Stomach (tissue), 4 donors: ENCODE measurements around the gene ZBTB46.

Experiments
- EP300 ChIP-seq: sonication (generic); formaldehyde crosslinking; IDR thresholded peaks from one replicate; pipeline ENCODE4 v1.6.1; 2017; ENCODE audit warnings: antibody characterized with exemption
- POLR2AphosphoS5 ChIP-seq, 3 donors: sonication (generic); formaldehyde crosslinking; IDR thresholded peaks; one replicate each; pipeline ENCODE4 v1.6.1; 2016; ENCODE audit warnings: antibody characterized with exemption in 3 of 3
- TF ChIP-seq, protein P1 (sequence below), 7 experiments: fragments of 450-650 bp in 4 of 7; fragments of 200-600 bp in 3 of 7; sonication (generic) in 3 of 7; IDR thresholded peaks; one replicate each; pipeline ENCODE4 v1.5.1; 2016 to 2019; ENCODE audit warnings: antibody characterized with exemption in 7 of 7, control low read depth in 2 of 7, mild to moderate bottlenecking in 1 of 7

- TF ChIP-seq, protein P1, sequence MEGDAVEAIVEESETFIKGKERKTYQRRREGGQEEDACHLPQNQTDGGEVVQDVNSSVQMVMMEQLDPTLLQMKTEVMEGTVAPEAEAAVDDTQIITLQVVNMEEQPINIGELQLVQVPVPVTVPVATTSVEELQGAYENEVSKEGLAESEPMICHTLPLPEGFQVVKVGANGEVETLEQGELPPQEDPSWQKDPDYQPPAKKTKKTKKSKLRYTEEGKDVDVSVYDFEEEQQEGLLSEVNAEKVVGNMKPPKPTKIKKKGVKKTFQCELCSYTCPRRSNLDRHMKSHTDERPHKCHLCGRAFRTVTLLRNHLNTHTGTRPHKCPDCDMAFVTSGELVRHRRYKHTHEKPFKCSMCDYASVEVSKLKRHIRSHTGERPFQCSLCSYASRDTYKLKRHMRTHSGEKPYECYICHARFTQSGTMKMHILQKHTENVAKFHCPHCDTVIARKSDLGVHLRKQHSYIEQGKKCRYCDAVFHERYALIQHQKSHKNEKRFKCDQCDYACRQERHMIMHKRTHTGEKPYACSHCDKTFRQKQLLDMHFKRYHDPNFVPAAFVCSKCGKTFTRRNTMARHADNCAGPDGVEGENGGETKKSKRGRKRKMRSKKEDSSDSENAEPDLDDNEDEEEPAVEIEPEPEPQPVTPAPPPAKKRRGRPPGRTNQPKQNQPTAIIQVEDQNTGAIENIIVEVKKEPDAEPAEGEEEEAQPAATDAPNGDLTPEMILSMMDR (IDR thresholded peaks at IDR 0.05), result no peak
- TF ChIP-seq EP300 (no peak), POLR2AphosphoS5 (IDR thresholded peaks at IDR 0.05) (no peak)
These were observed 125.6 kb downstream of the ZBTB46 start for GRCh38 chr20:63705232-63706026.
